Endodermal cell (in vitro differentiated cells): ENCODE results near the gene RPS6KA2. TPM values are rescaled to one million over a fixed set of nuclear protein-coding genes. Genes with fewer than 3 reads are reported as not detected.
"Not testable (repeated sequence)": the region's sequence is repeated elsewhere in the genome, so short reads cannot be mapped to it uniquely, and the experiment has no call there.

Experiments
- DNase-seq: peaks from one replicate; pipeline ENCODE4 v3.0.0-alpha.2; 2017
- H3K27ac ChIP-seq: 2 replicates; pipeline ENCODE4 v1.5.1; 2013; ENCODE audit warnings: mild to moderate bottlenecking, low read depth, low read length, moderate library complexity
- H3K27me3 ChIP-seq: 2 replicates; pipeline ENCODE4 v1.6.1; 2013; ENCODE audit warnings: mild to moderate bottlenecking, low read length, moderate library complexity; ENCODE audit not compliant: insufficient read depth, control insufficient read depth, poor library complexity, severe bottlenecking
- H3K36me3 ChIP-seq: 2 replicates; pipeline ENCODE4 v1.7.0; 2013; ENCODE audit warnings: mild to moderate bottlenecking, low read length, moderate library complexity; ENCODE audit not compliant: control insufficient read depth, insufficient read depth
- H3K4me1 ChIP-seq: one replicate; pipeline ENCODE4 v1.7.0; 2013; ENCODE audit warnings: low read length; ENCODE audit not compliant: control insufficient read depth, insufficient read depth
- H3K4me3 ChIP-seq: 2 replicates; pipeline ENCODE4 v1.5.1; 2013; ENCODE audit warnings: mild to moderate bottlenecking, low read length, moderate library complexity
- H3K9ac ChIP-seq: 2 replicates; pipeline ENCODE4 v1.6.1; 2013; ENCODE audit warnings: mild to moderate bottlenecking, low read length, moderate library complexity; ENCODE audit not compliant: poor library complexity, severe bottlenecking; ENCODE audit errors: extremely low read depth
- H3K9me3 ChIP-seq: 2 replicates; pipeline ENCODE4 v1.6.1; 2013; ENCODE audit warnings: mild to moderate bottlenecking, low read length, moderate library complexity; ENCODE audit not compliant: control insufficient read depth
- H3K27ac Mint-ChIP-seq: 2 replicates; pipeline ENCODE4 v1.8.0; 2020; ENCODE audit warnings: mixed read lengths
- H3K27me3 Mint-ChIP-seq: 2 replicates; pipeline ENCODE4 v1.8.0; 2021; ENCODE audit warnings: mild to moderate bottlenecking, mixed read lengths; ENCODE audit not compliant: insufficient read depth
- H3K36me3 Mint-ChIP-seq: 2 replicates; pipeline ENCODE4 v1.8.0; 2020; ENCODE audit warnings: low read depth, mixed read lengths
- H3K4me1 Mint-ChIP-seq: 2 replicates; pipeline ENCODE4 v1.8.0; 2020; ENCODE audit warnings: mixed read lengths
- H3K4me3 Mint-ChIP-seq: 2 replicates; pipeline ENCODE4 v1.8.0; 2020; ENCODE audit warnings: mild to moderate bottlenecking, moderate library complexity, mixed read lengths
- H3K9me3 Mint-ChIP-seq: 2 replicates; pipeline ENCODE4 v1.8.0; 2020; ENCODE audit warnings: mild to moderate bottlenecking, mixed read lengths
- whole genome bisulfite sequencing, 2 experiments: methylation state at CpG; one replicate each; pipeline versions ENCODE4 v1.1.5 to v1.1.7; 2013; ENCODE audit warnings: missing lambda C conversion rate in 2 of 2, mixed read lengths in 1 of 2; ENCODE audit not compliant: insufficient coverage in 1 of 2, insufficient read length in 1 of 2; 5-methylcytosine and 5-hydroxymethylcytosine counted together
- total RNA-seq, 2 donors: library from RNA; stranded (reverse); fragmentation: NEBNext Ultra II Directional in 1 of 2; extraction: Animal tissue kit (Norgen Biotek cat#: 25700) in 1 of 2; gene quantifications; 2 replicates in 1 of 2; 3 replicates in 1 of 2; pipeline ENCODE4 v1.2.1, GENCODE V29; 2021
- TF ChIP-seq, protein P1 (sequence below): fragments of 200-600 bp; sonication (generic); conservative IDR thresholded peaks from 2 replicates; pipeline ENCODE4 v1.5.0; 2021; ENCODE audit warnings: antibody characterized with exemption, mild to moderate bottlenecking

The RPS6KA2 gene
- total RNA-seq, 2 donors from 2014 or later, result 17.9 to 23.9 TPM

DNA sequence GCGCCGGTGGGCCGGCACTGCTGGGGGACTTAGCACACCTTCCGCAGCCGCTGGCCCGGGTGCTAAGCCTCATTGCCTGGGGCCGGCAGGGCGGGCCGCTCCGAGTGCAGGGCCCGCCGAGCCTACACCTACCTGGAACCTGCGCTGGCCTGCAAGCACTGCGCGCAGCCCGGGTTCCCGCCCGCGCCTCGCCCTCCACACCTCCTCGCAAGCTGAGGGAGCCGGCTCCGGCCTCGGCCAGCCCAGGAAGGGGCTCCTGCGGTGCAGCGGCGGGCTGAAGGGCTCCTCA, 233.6 kb downstream of the RPS6KA2 start:
- H3K27me3 Mint-ChIP-seq, result peaks cover 24% of the 10 kb centered on the region
- H3K36me3 Mint-ChIP-seq, result no peaks in the 10 kb centered on the region
- DNase-seq, result no peak

DNA sequence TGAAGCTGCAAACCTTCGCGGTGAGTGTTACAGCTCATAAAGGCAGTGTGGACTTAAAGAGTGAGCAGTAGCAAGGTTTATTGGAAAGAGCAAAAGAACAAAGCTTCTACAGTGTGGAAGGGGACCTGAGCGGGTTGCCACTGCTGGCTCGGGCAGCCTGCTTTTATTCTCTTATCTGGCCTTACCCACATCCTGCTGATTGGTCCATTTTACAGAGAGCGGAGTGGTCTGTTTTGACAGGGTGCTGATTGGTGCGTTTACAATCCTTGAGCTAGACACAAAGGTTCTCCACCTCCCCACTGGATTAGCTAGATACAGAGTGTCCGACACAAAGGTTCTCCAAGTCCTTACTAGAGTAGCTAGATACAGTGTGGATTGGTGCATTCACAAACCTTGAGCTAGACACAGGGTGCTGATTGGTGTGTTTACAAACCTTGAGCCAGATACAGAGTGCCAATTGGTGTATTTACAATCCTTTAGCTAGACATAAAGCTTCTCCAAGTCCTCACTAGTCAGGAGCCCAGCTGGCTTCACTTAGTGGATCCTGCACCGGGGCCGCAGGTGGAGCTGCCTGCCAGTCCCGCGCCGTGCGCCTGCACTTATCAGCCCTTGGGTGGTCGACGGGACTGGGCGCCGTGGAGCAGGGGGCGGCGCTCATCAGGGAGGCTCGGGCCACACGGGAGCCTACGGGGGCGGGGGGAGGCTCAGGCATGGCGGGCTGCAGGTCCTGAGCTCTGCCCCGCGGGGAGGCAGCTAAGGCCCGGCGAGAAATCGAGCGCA, 234.1 kb downstream of the RPS6KA2 start:
- H3K4me3 ChIP-seq, H3K27ac Mint-ChIP-seq: not testable (repeated sequence)

More for the DNA sequence above, 233.6 kb downstream of the RPS6KA2 start:
- TF ChIP-seq, protein P1, sequence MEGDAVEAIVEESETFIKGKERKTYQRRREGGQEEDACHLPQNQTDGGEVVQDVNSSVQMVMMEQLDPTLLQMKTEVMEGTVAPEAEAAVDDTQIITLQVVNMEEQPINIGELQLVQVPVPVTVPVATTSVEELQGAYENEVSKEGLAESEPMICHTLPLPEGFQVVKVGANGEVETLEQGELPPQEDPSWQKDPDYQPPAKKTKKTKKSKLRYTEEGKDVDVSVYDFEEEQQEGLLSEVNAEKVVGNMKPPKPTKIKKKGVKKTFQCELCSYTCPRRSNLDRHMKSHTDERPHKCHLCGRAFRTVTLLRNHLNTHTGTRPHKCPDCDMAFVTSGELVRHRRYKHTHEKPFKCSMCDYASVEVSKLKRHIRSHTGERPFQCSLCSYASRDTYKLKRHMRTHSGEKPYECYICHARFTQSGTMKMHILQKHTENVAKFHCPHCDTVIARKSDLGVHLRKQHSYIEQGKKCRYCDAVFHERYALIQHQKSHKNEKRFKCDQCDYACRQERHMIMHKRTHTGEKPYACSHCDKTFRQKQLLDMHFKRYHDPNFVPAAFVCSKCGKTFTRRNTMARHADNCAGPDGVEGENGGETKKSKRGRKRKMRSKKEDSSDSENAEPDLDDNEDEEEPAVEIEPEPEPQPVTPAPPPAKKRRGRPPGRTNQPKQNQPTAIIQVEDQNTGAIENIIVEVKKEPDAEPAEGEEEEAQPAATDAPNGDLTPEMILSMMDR, result no peak
- Histone ChIP-seq H3K27me3 (peaks cover 6% of the 10 kb centered on the region), H3K9ac (no peak overlapping the region), H3K27ac (no peak overlapping the region), H3K9me3 (no peaks in the 10 kb centered on the region), H3K4me3 (no peak overlapping the region), H3K4me1 (no peaks in the 10 kb centered on the region), H3K36me3 (no peaks in the 10 kb centered on the region)
- peaks cover 16% of the 10 kb centered on the region for H3K4me1 Mint-ChIP-seq
- 93 to 100% methylated on average over 2 to 27 of the region's 27 CpGs for WGBS, 2 experiments
- H3K9me3 Mint-ChIP-seq, result peaks cover 18% of the 10 kb centered on the region
- H3K27ac Mint-ChIP-seq, result no peak overlapping the region
- no peak overlapping the region for H3K4me3 Mint-ChIP-seq

DNA sequence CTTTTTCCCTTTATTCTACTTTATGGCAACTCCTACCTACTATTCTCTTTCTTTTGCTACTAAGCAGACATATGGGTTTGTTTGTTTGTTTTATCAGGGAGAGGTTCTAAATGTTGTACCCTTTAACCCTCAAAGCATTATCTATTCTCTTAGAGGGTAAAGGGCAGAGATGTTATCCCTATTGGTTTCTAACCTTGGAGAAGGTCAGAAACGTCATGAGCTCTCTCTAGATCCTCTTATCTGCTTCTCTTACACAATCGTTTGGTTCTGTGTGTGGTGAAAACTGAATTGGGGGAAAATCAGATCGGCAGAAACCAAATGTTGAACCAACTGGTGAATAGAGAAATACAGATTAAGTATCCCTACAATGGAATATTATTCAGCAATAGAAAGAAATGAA, 237.9 kb downstream of the RPS6KA2 start:
- Mint-ChIP-seq H3K27me3 (peaks cover 7% of the 10 kb centered on the region), H3K9me3 (peaks cover 12% of the 10 kb centered on the region), H3K4me1 (peaks cover 16% of the 10 kb centered on the region), H3K4me3 (no peak overlapping the region), H3K27ac (no peak overlapping the region), H3K36me3 (no peaks in the 10 kb centered on the region)
- Histone ChIP-seq H3K36me3 (no peaks in the 10 kb centered on the region), H3K4me3 (no peak overlapping the region), H3K9me3 (no peaks in the 10 kb centered on the region), H3K27me3 (peaks cover under 1% of the 10 kb centered on the region), H3K27ac (no peak overlapping the region), H3K9ac (no peak overlapping the region), H3K4me1 (no peaks in the 10 kb centered on the region)
- no peak for DNase-seq
- WGBS, 2 experiments, result 89 to 100% methylated on average over 1 to 3 of the region's 3 CpGs
- TF ChIP-seq, protein P1, result no peak

More for the DNA sequence above, 234.1 kb downstream of the RPS6KA2 start:
- not testable (repeated sequence) for DNase-seq, H3K36me3 Mint-ChIP-seq, H3K4me3 Mint-ChIP-seq, H3K27me3 ChIP-seq, H3K9me3 ChIP-seq, H3K4me1 ChIP-seq, H3K36me3 ChIP-seq, H3K27ac ChIP-seq, H3K9ac ChIP-seq
- Mint-ChIP-seq H3K4me1 (peaks cover 16% of the 10 kb centered on the region), H3K27me3 (peaks cover 21% of the 10 kb centered on the region), H3K9me3 (peaks cover 14% of the 10 kb centered on the region)
- WGBS, 2 experiments, result 91 to 95% methylated on average over 14 to 30 of the region's 30 CpGs
